Natural killer cell (primary cell): ENCODE results near the gene TOP3B. TPM values are rescaled to one million over a fixed set of nuclear protein-coding genes. Genes with fewer than 3 reads are reported as not detected.
A peak's percentile ranks its signal among the peaks of the same experiment; 100 is the strongest.

Experiments
- ATAC-seq, 3 donors: fragments of 150-1000 bp in 2 of 3; fragments of 200-7000 bp in 1 of 3; cut with Tn5 transposase; 1 replicate in 1 of 3; 2 replicates in 2 of 3; pipeline ENCODE4 v1.10.0; 2021; ENCODE audit warnings: mild to moderate bottlenecking in 2 of 3, moderate library complexity in 2 of 3
- DNase-seq, 2 donors: peaks; one replicate each; pipeline versions ENCODE4 v3.0.0 to v3.0.0-alpha.2; 2013 to 2021; ENCODE audit warnings: mixed read lengths in 1 of 2
- H3K27ac ChIP-seq: one replicate; pipeline ENCODE4 v1.5.1; 2013; ENCODE audit warnings: mild to moderate bottlenecking, low read length
- H3K27me3 ChIP-seq: one replicate; pipeline ENCODE4 v1.6.1; 2013; ENCODE audit warnings: low read length; ENCODE audit not compliant: control insufficient read depth, insufficient read depth
- H3K36me3 ChIP-seq: one replicate; pipeline ENCODE4 v1.6.1; 2013; ENCODE audit warnings: low read length; ENCODE audit not compliant: control insufficient read depth, insufficient read depth
- H3K4me1 ChIP-seq: one replicate; pipeline ENCODE4 v1.6.1; 2013; ENCODE audit warnings: low read length; ENCODE audit not compliant: control insufficient read depth, insufficient read depth
- H3K4me3 ChIP-seq: one replicate; pipeline ENCODE4 v1.5.1; 2013; ENCODE audit warnings: low read length
- H3K9me3 ChIP-seq: one replicate; pipeline ENCODE4 v1.6.1; 2013; ENCODE audit warnings: low read length; ENCODE audit not compliant: control insufficient read depth, insufficient read depth
- H3K27ac Mint-ChIP-seq, 2 donors: one replicate each; pipeline ENCODE4 v1.8.0; 2022; ENCODE audit warnings: mild to moderate bottlenecking in 2 of 2, mixed read lengths in 2 of 2, moderate library complexity in 1 of 2
- H3K27me3 Mint-ChIP-seq, 2 donors: one replicate each; pipeline ENCODE4 v1.8.0; 2022; ENCODE audit warnings: low read depth in 2 of 2, mixed read lengths in 2 of 2
- H3K36me3 Mint-ChIP-seq: one replicate; pipeline ENCODE4 v1.8.0; 2022; ENCODE audit warnings: mixed read lengths
- H3K4me1 Mint-ChIP-seq, 2 donors: one replicate each; pipeline ENCODE4 v1.8.0; 2022; ENCODE audit warnings: mixed read lengths in 2 of 2
- H3K4me3 Mint-ChIP-seq: one replicate; pipeline ENCODE4 v1.8.0; 2022; ENCODE audit warnings: mild to moderate bottlenecking, moderate library complexity, mixed read lengths
- H3K9me3 Mint-ChIP-seq, 2 donors: one replicate each; pipeline ENCODE4 v1.8.0; 2022; ENCODE audit warnings: mixed read lengths in 2 of 2
- WGBS: methylation state at CpG from one replicate; pipeline ENCODE4 v1.1.7; 2013; ENCODE audit warnings: missing lambda C conversion rate; ENCODE audit not compliant: insufficient coverage; 5-methylcytosine and 5-hydroxymethylcytosine counted together
- intact Hi-C: fragments of 100-400 bp; cut with micrococcal nuclease; formaldehyde crosslinking; loops from one replicate; pipeline ENCODE4 v1.14.2; 2022
- total RNA-seq, 4 donors: library from RNA; stranded (reverse); fragments of 120-200 nt in 1 of 4; gene quantifications; one replicate each; pipeline versions ENCODE4 v1.2.3 to v1.2.4, GENCODE V29; 2013 to 2022
- TF ChIP-seq, protein P1 (sequence below): fragments of 200-600 bp; IDR thresholded peaks from one replicate; pipeline ENCODE4 v1.8.0; 2022; ENCODE audit warnings: antibody characterized with exemption

The TOP3B gene
- total RNA-seq, 3 donors from 2014 or later (not counting 1 experiment from before 2014, with no cell fraction given), result 45.8 to 66.0 (median 62.7) TPM

DNA sequence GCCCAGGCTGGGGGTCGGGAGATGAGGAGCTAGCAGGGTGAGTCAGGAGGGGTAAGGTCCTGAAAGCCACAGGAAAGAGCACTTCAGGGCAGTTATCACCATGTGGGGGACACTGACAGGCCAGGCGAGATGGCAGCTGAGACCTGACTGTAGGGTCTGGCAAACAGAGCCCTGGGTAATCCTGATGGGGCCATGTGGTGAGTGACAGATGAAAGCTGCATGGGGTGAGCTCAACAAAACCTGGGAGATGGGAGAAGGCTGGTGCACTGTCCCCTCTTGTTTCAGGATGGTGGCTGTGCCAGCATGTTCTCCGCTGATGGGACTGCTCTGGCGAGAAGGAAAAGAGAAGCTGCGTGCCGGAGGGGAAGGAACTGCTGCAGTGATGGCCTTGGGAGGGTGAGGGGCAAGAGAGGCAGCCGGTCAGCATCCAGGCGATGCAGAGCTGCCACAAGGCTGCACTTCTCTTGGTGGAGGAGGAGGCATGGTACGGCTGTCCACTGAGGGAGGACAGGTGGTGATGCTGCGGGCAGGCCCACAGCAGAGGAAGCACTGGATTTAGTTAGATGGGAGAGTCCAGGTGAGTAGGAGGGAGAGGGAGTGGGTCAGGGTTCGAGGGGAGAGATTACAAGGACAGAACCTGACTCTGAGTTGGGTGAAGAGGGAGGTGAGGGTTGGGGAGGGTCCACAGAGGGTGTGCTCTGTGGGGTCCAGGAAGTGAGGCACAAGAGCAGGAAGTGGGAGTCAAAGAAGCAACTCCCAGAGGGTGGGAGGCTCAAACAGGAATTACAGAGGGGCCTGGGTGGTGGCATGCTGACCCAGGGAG lies 3.8 kb downstream of the TOP3B start:
- Histone ChIP-seq H3K27me3 (no peaks in the 10 kb centered on the region), H3K36me3 (peaks cover 22% of the 10 kb centered on the region), H3K4me1 (peaks cover 20% of the 10 kb centered on the region), H3K9me3 (no peaks in the 10 kb centered on the region), H3K27ac (no peak overlapping the region), H3K4me3 (no peak overlapping the region)
- no peaks in the 10 kb centered on the region for H3K27me3 Mint-ChIP-seq
- DNase-seq (no peak), ATAC-seq (no peak)
- H3K36me3 Mint-ChIP-seq, result no peaks in the 10 kb centered on the region
- H3K27ac Mint-ChIP-seq, result peak overlapping the region in 1 of 2 donors; percentile 33
- 95% methylated on average over 11 of the region's 11 CpGs for WGBS
- H3K4me3 Mint-ChIP-seq, result peak overlapping the region; percentile 49
- H3K4me1 Mint-ChIP-seq, result peaks cover 41 to 66% of the 10 kb centered on the region in 2 donors
- no peaks in the 10 kb centered on the region for H3K9me3 Mint-ChIP-seq
- intact Hi-C loops, result no loop called here
- TF ChIP-seq, protein P1, sequence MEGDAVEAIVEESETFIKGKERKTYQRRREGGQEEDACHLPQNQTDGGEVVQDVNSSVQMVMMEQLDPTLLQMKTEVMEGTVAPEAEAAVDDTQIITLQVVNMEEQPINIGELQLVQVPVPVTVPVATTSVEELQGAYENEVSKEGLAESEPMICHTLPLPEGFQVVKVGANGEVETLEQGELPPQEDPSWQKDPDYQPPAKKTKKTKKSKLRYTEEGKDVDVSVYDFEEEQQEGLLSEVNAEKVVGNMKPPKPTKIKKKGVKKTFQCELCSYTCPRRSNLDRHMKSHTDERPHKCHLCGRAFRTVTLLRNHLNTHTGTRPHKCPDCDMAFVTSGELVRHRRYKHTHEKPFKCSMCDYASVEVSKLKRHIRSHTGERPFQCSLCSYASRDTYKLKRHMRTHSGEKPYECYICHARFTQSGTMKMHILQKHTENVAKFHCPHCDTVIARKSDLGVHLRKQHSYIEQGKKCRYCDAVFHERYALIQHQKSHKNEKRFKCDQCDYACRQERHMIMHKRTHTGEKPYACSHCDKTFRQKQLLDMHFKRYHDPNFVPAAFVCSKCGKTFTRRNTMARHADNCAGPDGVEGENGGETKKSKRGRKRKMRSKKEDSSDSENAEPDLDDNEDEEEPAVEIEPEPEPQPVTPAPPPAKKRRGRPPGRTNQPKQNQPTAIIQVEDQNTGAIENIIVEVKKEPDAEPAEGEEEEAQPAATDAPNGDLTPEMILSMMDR, result no peak

DNA sequence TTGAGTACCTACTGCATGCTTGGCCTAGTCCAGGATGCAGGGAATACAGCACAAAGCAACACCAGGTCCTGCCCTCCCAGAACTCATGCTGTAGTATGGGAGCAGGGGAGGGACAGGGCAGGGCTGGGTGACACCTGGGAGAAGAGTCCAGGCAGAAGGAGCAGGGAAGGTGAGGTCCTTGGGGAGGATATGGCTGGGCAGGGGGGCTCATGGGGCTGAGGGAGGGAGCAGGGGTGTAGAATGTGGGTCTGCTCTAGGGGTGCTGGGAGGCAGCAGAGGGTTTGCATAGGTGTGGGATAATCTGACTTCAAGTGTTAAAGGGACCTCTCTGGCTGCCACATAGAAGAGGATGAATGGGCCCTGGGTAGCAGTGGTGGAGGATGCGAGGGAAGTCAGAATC lies 4.8 kb downstream of the TOP3B start:
- TF ChIP-seq, protein P1, result no peak
- no peak overlapping the region for H3K4me3 Mint-ChIP-seq
- intact Hi-C loops, result no loop called here
- Histone ChIP-seq H3K9me3 (no peaks in the 10 kb centered on the region), H3K36me3 (peaks cover 30% of the 10 kb centered on the region), H3K4me3 (no peak overlapping the region), H3K4me1 (peaks cover 16% of the 10 kb centered on the region), H3K27me3 (no peaks in the 10 kb centered on the region), H3K27ac (no peak overlapping the region)
- no peaks in the 10 kb centered on the region for H3K9me3 Mint-ChIP-seq
- H3K4me1 Mint-ChIP-seq, result peaks cover 43 to 66% of the 10 kb centered on the region in 2 donors
- DNase-seq (no peak), ATAC-seq (no peak)
- H3K36me3 Mint-ChIP-seq, result no peaks in the 10 kb centered on the region
- no peaks in the 10 kb centered on the region for H3K27me3 Mint-ChIP-seq
- peak overlapping the region in 1 of 2 donors; percentile 33 for H3K27ac Mint-ChIP-seq
- WGBS, result 100% methylated on average over 1 of the region's 1 CpG

DNA sequence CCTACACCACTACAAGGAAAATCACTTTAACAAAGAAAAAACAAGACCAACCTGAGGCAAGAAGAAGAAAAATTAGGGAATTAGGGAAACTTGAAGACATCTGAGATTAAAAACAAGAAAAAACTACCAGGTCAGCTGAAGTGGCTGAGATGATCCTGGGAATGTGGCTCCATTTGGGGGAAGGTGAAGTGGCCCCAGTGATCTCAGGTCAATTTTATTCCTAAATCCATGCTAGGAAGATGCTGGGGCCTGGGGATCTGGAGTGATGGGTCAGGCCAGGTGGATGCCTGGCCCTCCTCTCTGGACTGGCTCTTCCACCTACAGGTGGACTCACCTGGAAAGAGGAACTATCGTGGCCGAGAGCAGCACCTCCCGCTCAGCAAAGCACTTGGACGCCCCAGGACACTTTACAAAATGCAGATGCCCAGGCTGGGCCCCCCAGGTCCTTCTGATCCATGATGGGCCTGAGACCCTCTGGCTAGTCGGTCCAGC lies 6.7 kb downstream of the TOP3B start:
- no peaks in the 10 kb centered on the region for H3K9me3 ChIP-seq
- Mint-ChIP-seq H3K4me1 (peaks cover 33 to 50% of the 10 kb centered on the region in 2 donors), H3K9me3 (no peaks in the 10 kb centered on the region), H3K36me3 (no peaks in the 10 kb centered on the region), H3K27me3 (no peaks in the 10 kb centered on the region), H3K4me3 (no peak overlapping the region), H3K27ac (no peak overlapping the region)
- no peaks in the 10 kb centered on the region for H3K27me3 ChIP-seq
- ATAC-seq (no peak), DNase-seq (no peak)
- peaks cover 44% of the 10 kb centered on the region for H3K36me3 ChIP-seq
- no peaks in the 10 kb centered on the region for H3K4me1 ChIP-seq
- H3K4me3 ChIP-seq, result no peak overlapping the region
- TF ChIP-seq, protein P1, result no peak
- no peak overlapping the region for H3K27ac ChIP-seq
- 96% methylated on average over 5 of the region's 5 CpGs for WGBS
- intact Hi-C loops, result no loop called here
